Measurements from ENCODE around the gene CGB3.

The CGB3 gene

DNA sequence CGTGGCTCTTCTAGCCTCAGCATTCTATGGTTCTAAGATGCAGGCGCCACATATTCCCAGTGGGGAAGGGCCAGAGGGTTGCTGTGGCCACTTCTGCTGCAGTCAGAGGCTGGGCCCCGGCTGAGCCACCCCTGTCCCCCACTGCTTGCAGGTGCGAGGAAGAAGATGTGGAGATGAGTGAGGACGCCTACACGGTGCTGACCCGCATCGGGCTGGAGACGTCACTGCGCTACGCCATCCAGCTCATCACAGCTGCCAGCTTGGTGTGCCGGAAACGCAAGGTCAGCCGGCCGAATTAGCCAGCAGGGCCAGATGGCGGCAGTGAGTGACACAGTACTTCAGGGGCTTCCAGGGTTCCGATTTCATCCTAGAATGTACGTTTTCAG, 9.3 kb downstream of the CGB3 start:
- no peak for DNase-seq

DNA sequence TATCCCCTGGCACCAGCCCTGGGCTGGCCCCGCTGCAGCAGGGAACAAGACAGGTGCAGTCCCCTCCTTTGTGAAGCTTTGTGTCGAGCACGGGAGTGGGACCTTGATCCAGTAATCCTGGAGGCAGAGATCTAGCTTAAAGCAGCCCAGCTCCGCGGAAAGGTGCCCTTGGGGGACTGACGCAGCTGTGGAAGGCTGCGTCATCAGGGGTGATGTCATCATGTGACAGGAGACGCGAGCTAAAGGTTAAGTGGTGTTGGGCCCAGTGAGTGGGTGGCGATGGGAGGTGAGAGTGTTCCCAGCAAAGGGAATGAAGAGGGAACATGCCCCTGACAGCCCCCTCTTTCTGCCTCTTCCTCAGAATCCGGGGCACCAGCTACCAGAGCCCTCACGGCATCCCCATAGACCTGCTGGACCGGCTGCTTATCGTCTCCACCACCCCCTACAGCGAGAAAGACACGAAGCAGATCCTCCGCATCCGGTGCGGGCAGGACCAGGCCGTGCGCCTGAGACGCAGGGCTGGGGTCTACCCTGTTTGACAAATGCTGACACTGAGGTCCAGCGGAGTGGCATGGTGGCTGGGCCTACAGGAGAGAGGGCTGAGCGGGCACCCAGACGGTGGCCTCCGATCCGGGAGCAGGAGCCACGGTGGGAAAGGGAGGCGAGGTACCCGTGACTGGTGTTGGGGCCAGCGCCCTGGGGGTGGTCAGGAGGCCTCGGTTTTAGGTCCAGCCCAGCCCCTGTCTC, 9.8 kb downstream of the CGB3 start:
- no peak for DNase-seq

DNA sequence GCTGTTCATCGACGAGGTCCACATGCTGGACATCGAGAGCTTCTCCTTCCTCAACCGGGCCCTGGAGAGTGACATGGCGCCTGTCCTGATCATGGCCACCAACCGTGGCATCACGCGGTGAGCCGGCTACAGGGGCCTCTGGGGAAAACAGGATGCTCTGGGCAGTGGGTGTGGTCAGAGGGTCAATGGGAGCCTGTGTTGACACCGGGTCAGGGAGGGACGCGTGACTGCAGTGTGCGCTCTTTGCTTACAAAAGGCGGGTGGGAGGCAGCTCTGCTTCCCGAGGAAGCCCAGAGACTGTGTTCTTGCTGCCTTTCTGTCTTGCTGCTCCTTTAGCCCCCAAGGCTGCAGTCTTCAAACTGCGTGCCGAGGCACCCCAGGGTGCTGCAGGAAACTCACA, 12.9 kb downstream of the CGB3 start:
- DNase-seq, result no peak

DNA sequence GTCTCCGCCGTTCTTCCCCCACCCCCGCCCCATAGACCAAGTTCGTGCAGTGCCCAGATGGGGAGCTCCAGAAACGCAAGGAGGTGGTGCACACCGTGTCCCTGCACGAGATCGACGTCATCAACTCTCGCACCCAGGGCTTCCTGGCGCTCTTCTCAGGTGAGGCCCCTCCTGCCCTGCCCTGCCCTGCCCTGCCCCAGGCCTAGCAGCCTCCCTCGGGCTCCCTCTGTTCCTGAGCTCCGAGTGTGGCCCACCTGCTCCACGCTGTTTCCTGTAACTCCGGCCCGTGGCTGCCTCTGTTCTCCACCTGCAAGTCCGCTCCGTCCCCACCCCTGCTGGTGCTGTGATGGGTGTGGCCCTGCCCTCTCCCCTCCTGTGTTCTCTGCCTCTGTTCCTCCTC, 13.7 kb downstream of the CGB3 start:
- DNase-seq, result no peak

DNA sequence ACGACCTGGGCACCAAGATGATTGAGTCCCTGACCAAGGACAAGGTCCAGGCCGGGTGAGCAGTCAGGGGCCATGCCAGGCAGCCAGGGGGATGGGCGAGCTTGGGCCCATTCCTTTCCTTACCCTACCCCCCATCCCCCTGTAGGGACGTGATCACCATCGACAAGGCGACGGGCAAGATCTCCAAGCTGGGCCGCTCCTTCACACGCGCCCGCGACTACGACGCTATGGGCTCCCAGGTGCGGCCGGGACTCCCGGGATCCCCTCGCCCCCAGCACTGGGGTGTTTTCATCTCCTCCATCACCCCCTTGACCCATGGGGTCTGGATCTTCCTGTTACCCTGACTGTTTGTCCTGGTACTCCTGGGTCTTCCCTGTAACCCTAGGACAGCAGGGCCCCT, 14.3 kb downstream of the CGB3 start:
- no peak for DNase-seq

DNA sequence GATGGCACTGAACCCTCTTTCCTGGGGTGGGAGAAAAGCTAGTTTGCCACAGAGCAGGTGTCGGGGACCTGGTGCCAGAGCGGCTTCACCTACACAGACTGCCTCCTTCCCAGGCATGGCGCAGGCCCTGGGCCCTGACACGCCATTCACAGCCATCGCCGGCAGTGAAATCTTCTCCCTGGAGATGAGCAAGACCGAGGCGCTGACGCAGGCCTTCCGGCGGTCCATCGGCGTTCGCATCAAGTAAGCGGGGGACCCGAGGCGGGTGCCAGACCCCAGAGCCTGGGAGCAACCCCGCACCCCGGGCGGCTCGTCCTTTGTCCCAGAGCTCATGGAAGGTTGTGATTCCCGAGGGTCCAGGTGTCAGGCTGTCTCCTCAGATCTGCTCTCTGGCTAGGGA, 17.2 kb downstream of the CGB3 start:
- no peak for DNase-seq

DNA sequence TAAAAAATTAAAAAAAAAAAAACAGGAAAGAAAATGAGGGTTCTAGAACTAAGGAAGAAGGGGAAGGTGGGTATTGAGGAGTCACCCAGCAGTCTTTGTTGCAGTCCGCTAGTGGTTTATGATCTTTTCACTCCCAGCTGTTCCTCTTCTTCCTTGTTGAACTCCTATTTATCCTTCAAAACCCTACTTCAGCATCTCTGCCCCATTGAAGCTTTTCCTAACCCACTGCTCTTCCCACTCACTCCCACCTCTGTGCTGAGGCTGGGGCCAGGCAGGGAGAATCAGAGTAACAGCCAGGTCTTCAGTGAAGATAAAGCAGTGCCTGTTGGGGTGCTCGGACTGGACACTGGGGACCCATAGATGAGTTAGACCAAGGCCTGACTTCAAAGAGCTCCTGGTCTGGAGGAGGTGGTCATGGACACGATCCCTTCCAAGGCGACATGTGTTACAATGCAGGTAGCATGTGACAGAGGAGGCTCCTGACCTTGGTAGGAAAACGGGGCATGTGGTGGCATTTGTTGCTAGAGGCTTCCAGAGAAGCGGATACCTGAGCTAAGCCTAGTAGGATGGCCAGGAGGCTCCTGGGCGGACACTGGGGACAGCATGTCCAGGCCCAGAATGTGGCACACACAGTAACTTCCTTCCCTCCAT, 19.0 kb downstream of the CGB3 start:
- no peak for DNase-seq

DNA sequence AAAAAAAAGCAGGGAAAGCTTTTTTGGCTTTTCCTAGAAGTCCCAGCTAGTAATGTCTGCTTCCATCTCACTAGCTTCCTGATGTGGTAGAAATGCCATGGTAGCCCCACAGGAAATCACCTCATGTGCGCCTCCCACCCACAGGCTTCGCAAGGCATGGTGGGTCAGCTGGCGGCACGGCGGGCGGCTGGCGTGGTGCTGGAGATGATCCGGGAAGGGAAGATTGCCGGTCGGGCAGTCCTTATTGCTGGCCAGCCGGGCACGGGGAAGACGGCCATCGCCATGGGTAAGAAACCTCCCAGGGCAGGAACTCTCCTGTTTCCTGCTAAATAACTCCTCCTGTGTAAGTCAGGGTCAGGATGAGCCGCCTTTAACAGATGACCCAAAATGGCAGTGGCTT, 20.0 kb downstream of the CGB3 start:
- DNase-seq, result no peak

DNA sequence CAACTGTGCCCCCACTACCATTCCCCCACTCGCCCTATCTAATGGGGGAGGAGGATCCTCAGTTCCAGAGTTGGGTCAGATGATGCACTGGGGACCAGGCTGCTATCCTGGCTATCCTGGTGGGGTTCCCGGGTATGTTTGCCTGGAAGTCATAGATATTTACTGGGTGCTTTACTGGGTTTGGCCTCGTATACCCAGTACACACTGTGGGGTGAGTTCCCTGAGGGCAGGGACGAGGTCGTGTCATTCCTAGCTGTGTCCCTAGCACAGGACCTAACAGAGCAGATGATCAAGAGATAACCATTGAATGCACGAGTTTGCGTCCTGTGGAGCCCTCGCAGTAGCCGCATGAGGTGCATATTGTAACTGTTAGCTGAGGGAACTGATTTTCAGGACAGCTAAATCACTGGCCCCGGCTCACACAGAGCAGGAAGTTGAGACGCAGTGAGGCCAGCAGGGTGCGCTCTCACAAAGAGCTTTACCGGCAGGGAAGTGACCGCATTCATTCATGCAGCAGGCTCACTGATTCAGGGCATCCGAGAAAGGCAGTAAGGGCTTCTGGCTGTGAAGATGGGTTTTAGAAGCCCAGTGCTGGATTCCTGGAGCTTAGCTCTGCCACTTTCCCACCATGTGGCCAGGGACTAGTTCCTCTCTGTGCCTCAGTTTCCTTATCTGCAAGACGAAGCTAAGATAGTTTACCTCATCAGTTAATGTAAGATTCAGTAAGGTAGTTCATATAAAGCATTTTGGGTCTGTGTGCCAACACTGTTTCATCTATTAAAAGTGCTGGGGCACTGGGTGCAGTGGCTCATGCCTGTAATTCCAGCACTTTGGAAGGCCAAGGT, 24.4 kb downstream of the CGB3 start:
- no peak for DNase-seq

DNA sequence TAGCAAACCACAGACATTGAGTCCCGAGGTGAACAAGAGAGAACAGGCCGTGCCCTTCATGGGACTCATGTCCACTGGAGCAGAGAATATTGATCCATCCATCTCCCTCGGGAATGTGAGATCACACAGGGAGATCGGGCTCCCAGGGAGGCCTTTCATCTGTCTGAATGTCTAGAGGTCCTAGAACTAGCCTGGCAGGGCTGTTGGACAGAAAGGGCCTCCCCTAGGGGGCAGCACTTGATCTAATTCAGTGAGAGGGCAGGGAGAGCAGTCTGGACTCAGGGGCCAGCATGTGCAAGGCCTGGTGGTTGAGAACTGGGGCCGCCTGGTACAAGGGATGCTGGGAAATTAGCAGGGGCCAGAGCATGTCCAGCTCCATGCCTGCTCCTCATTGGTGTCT, 26.2 kb downstream of the CGB3 start:
- DNase-seq, result peak in 2 of 3 experiments; percentile 27 to 62

DNA sequence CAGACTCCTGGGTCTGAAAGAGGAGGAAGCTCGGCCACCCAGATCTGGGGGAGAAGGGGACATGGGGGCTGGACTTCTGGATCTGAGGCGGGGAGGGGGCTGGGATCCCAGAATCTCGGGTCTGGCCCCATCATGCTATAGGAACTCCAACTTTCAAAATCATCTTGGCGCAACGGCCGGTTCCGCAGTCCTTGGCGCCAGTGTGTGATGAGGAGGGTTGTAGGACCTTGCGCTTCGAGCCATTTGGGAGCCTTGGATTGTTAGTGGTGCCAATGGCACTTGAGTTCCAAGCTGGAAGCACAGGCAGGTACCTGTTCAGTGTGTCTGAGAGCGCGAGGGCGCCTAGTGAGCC, 30.1 kb downstream of the CGB3 start:
- no peak for DNase-seq

DNA sequence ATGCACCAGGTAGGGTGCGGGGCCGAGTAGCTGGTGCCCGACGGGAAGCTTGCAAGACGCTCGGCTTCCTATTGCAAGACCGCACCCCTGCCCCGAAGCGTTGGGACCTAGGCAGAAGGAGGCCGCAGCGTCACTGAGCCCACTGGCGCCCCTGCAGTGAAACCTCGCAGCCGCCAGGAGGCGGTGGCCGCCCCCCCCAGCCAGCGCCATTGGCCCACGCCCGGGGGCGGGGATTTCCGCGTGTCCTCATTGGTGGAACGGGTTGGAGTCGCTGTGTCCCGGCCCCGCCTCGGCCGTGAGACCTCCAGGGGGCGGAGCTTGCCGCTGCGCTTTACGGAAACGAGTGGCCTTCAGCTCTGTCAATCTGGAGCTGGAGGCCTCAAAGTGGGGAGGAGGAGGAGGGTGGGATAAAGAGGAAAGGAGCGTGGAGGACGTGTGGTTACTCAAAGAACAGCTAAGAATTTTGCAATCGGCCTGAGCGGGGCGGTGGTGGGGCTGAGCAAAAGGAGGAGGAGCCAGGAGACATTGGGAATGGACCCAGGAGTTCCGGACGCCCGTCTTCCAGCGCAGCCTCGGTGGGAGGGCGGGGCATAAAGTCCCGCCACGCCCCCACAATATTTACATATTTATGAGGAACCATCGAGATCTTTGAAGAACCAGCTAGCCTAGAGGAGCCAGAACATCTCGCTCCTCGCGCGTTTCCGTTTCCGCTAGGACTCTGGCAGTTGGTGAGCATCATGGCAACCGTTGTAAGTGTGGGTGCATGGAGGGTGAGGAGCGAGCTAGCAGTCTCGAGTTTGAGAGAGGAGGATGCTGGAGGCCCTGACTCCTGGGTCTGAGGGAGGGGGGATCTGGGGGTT, 30.7 kb downstream of the CGB3 start, which contains the start of the genes GYS1 and RUVBL2:
Gene GYS1, minus strand, starts transcription at position 135 of the 860 bp plus-strand sequence. CDS start 197 bp downstream, outside the sequence.
Gene RUVBL2, plus strand, starts transcription at position 713 of the 860 bp plus-strand sequence. Its CDS starts 25 bp downstream, at position 738.
- DNase-seq, result peak; percentile 98 to 100 (median 99)

DNA sequence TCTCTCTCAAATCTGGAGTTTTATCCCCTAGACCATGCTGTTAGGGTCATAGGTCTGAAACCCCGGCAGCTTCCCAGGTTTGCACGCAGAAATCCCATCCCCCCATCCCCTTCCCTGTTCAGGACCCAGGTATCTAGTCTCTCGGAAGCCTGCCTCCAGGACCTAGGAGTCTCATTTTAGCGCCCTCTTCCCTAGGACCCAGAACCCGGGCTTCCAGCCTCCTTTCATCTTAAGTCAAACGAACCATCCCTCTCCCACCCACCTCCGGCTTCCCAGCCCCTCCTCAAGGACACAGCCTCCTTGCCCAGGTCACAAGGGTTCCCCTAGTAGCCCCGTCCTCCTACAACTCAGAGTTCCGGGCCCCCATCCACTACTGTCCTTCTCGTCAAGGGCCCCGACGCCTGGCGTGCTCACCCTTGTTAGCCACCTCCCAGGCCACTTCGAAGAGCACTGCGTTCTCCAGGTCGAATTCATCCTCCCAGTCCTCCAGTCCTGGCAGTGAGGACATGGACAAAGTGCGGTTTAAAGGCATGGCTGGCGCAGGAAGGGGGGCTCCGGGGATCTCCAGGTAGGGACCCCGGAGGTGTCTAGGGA, 31.5 kb downstream of the CGB3 start:
- DNase-seq, result peak in 1 of 3 experiments; percentile 50

DNA sequence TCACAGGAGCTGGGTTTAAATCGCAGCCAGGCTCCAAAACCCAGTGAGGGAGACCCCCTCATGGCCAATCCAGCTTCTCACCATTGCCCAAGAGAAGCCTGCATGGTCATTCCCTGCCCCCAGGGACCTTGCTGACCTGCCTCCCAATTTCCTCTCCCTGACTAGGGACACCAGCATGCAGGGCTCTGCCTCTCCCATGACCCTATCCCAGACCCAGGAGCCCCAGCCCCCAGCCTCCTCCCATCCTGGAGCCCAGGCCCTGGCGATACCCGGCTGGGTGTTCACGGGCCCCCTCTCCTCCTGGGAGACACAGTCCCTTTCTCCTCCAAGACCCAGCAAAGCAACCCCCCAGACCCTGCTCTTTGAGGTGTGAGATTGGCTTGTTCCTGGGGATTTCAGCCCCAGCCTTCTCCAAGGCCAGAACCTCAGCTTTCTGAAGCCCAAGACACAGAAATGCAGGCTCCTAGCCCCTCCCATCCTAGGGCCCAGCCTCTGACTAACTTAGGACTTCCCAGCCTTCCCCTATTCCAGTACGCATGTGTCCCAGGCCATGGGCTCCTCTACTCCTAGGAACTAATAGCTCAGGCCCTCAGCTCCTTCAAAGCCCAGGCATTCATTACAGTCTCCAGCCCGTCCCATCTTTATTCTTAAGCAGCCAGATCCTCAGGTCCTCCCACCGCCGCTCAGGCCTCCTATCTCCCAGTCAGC, 32.1 kb downstream of the CGB3 start:
- no peak for DNase-seq

DNA sequence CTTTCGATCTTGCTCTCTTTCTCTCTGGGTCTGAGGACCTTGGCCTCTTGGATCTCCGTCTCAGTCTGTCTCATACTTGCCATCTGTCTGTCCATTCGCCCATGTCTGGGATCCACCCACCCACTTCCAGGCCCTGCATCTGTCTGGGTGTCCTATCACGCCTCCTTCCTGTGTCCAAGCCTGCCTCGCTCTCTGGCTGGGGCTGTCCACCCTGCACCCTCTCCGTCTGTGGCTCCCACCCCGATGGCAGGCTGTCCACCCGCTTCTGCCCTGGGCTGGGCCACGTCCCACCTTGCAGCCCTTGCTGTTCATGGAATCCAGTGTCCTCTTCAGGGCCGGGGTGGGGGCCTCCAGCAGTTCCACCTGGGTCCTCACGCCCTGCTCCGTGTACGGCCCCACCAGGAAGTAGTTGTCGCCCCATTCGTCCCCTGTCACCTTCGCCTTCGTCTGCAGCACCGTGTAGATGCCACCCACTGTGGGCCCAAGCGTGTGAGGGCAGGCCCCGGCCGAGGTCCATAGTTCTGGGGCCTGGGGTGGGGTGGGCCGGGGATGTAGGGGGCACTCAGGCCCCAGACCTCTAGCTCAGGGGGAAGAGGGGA, 33.0 kb downstream of the CGB3 start:
- DNase-seq, result no peak

DNA sequence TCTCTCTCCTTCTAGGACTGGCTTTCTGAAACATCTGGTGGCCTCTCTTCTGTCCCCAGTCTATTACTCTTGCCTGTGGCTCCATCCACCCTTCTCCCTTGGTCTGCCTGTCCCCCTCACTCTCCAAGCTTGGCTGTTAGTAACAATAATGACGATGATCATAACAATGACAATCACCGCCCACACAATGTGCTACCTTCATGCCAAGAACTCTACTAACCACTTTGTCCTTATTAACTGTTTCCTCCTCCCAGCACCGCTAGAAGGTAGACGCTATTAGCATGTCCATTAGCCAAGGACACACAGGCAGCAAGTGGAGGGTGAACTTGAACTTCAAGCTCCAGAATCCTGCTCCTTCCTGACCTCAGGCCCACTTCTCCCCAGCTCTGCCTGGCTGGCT, 33.7 kb downstream of the CGB3 start:
- DNase-seq, result no peak

DNA sequence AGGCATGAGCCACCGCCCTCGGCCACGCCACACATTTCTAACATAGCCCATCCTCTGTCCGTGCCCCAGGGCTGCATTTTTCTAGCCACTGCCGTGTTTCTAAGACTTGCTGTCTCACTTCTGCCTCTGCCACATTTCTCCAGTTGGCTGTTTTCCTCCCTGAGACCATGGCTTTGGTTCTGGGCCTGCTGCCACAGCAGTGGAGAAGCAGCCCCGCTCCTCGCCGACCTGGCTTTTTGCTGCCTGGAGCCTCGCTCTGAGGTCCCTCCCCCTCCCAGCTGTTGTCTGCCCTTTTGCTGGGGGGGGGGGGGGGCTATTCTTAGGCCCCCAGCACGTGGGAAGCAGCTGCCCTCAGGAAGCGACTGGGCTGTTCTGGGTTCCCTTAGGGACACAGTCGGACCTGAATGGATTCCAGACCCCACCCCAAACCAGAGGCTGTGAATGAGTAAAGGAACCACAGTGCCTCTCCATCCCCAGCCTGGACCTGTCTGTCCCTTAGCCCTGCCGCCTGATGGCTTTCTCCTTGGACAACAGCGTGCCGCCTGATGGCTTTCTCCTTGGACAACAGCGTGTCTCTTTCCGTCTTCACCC, 34.3 kb downstream of the CGB3 start:
- no peak for DNase-seq

DNA sequence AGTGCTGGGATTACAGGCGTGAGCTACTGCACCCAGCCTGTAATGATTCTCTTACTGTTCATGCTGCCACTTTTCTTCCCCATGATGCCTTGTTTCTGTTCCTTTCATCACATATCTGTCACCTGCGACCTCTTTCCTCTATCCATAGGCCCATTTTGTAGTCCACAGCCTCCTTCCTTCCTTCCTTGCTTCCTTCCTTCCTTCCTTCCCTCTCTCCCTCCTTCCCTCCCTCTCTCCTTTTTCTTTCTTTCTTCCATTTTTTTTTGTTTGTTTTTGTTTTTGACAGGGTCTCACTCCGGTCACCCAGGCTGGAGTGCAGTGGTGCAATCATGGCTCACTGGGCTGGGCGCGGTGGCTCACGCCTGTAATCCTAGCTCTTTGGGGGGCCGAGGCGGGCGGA, 35.3 kb downstream of the CGB3 start:
- no peak for DNase-seq

DNA sequence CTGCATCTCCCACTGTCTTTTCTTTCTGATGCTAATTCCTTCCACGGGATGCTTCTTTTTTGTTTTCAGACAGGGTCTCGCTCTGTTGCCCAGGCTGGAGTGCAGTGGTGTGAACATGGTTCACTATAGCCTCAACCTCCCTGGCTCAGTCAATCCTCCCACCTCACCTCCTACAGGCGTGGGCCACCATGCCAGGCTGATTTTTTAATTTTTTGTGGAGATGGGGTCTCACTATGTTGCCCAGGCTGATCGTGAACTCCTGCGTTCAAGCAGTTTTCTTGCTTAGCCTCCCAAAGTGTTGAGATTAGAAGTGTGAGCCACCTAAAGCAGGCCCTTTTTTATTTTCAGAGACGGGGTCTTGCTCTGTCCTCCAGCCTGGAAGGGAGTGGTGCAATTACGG, 35.8 kb downstream of the CGB3 start:
- DNase-seq, result no peak

DNA sequence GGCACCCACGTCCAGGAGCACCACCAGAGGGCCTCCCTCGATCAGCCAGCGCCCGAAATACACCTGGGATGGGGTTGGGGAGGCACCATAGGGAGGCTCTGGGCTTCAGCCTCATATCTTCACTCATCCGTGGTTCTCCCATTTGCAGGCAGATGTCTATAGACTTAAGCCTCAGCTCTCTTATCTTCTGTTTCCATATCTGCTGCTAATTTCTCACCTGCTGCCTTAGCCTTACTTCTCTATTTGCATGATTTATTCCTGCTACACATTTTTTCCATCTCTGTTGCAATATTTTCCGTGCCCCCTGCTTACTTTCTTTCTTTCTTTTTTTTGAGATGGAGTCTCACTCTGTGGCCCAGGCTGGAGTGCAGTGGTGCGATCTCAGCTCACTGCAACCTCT, 36.8 kb downstream of the CGB3 start:
- no peak for DNase-seq

DNA sequence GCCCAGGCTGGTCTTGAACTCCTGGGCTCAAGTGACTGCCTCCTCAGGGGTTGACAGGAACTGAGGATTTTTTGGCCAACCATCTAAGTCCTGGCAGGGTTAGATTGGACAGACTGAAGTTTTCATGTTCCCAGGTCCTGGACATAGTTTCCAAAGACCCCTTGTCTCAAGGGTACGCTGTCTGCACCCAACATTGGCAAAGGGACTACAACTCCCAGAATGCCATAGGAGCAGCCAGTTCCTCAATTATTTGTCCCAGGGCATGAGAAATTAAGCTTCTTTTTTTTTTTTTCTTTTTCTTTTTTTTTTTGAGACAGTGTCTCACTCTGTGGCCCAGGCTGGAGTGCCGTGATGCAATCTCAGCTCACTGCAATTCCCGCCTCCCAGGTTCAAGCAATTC, 37.9 kb downstream of the CGB3 start:
- DNase-seq, result no peak

Measured in NCI-H1417 (cell line).